Gastrocnemius medialis (tissue), 4 donors: Measurements from ENCODE around the gene PTPRN2. TPM values are rescaled to one million over a fixed set of nuclear protein-coding genes. Genes with fewer than 3 reads are reported as not detected.

Experiments
- ATAC-seq, 2 donors: fragments of 150-250 bp; one replicate each; pipeline ENCODE4 v1.9.1; 2016
- DNase-seq, 2 donors: peaks; one replicate each; pipeline ENCODE4 v3.0.0-alpha.2; 2019
- H3K27ac ChIP-seq, 4 donors: fragments of 200-600 bp; sonication (generic); 1 replicate in 1 of 4; 2 replicates in 3 of 4; pipeline ENCODE4 v1.5.1; 2016 to 2018; ENCODE audit warnings: mild to moderate bottlenecking in 2 of 4, moderate library complexity in 1 of 4
- H3K27me3 ChIP-seq, 3 donors: fragments of 200-600 bp; sonication (generic) in 2 of 3; 1 replicate in 1 of 3; 2 replicates in 2 of 3; pipeline versions ENCODE4 v1.5.1 to v1.6.0; 2016 to 2019; ENCODE audit warnings: mild to moderate bottlenecking in 1 of 3, moderate library complexity in 1 of 3
- H3K36me3 ChIP-seq, 2 donors: fragments of 200-600 bp; sonication (generic) in 1 of 2; one replicate each; pipeline ENCODE4 v1.5.1; 2017 to 2018
- H3K4me1 ChIP-seq, 2 donors: fragments of 200-600 bp; sonication (generic) in 1 of 2; one replicate each; pipeline ENCODE4 v1.5.1; 2016 to 2017; ENCODE audit warnings: mild to moderate bottlenecking in 2 of 2
- H3K4me3 ChIP-seq, 4 donors: fragments of 200-600 bp; sonication (generic) in 3 of 4; 1 replicate in 1 of 4; 2 replicates in 3 of 4; pipeline ENCODE4 v1.5.1; 2016 to 2019; ENCODE audit warnings: mild to moderate bottlenecking in 2 of 4
- H3K9me3 ChIP-seq, 3 donors: fragments of 200-600 bp; sonication (generic) in 2 of 3; 1 replicate in 1 of 3; 2 replicates in 2 of 3; pipeline ENCODE4 v1.5.1; 2016 to 2019
- CTCF ChIP-seq, 5 experiments: fragments of 450-650 bp in 3 of 5; fragments of 200-600 bp in 2 of 5; sonication (generic) in 2 of 5; IDR thresholded peaks in 4 of 5; conservative IDR thresholded peaks in 1 of 5; 1 replicate in 4 of 5; 2 replicates in 1 of 5; pipeline ENCODE4 v1.5.1; 2016 to 2019; ENCODE audit warnings: antibody characterized with exemption in 5 of 5, mild to moderate bottlenecking in 3 of 5, moderate library complexity in 3 of 5
- POLR2A ChIP-seq, 2 donors: fragments of 450-650 bp; IDR thresholded peaks; one replicate each; pipeline ENCODE4 v1.6.1; 2017; ENCODE audit warnings: antibody characterized with exemption in 2 of 2, mild to moderate bottlenecking in 2 of 2, moderate library complexity in 2 of 2
- in situ Hi-C, 4 donors: fragments of 200-750 bp; cut with MboI; loops; one replicate each; pipeline versions ENCODE4 v1.15.0 to v1.8.0; 2017; ENCODE audit warnings: low sequenced_read_pairs in 4 of 4
- intact Hi-C: fragments of 100-400 bp; cut with DNase I; formaldehyde crosslinking; loops from one replicate; pipeline ENCODE4 v1.15.1; 2023; ENCODE audit warnings: low total_unique reads
- total RNA-seq, 4 donors: library from RNA; depleted of rRNA; stranded (reverse); fragments of >200 nt; gene quantifications; one replicate each; pipeline versions ENCODE4 v1.1.0 to v1.2.3, GENCODE V29; 2016

PTPRN2 gene
- total RNA-seq, 4 donors from 2014 or later: 0.66 to 0.85 (median 0.81) TPM

GRCh38 chr7:157532068-157532467, 1055.6 kb downstream of the PTPRN2 start:
- H3K9me3 ChIP-seq: peaks cover 0 to 6% (median 5%) of the 10 kb centered on the region in 3 donors
- intact Hi-C loops: no loop called here
- H3K4me1 ChIP-seq: no peaks in the 10 kb centered on the region
- H3K36me3 ChIP-seq: no peaks in the 10 kb centered on the region
- TF ChIP-seq POLR2A (IDR thresholded peaks at IDR 0.05): no peak
- no peak for TF ChIP-seq CTCF (IDR thresholded peaks at IDR 0.05 in 4 of 5, conservative IDR thresholded peaks at IDR 0.05 in 1 of 5)
- in situ Hi-C loops: no loop called here
- DNase-seq (no peak), ATAC-seq (no peak)
- H3K27ac ChIP-seq: no peak overlapping the region
- no peak overlapping the region for H3K4me3 ChIP-seq
- H3K27me3 ChIP-seq: no peaks in the 10 kb centered on the region

- no peak for ATAC-seq
- TF ChIP-seq POLR2A (IDR thresholded peaks at IDR 0.05) (no peak), CTCF (IDR thresholded peaks at IDR 0.05 in 4 of 5, conservative IDR thresholded peaks at IDR 0.05 in 1 of 5) (no peak)
- DNase-seq: no peak
- no peaks in the 10 kb centered on the region for H3K36me3 ChIP-seq
- H3K4me3 ChIP-seq: no peak overlapping the region
- H3K4me1 ChIP-seq: no peaks in the 10 kb centered on the region
- in situ Hi-C loops (no loop called here), intact Hi-C loops (no loop called here)
- H3K27ac ChIP-seq: no peak overlapping the region
- H3K27me3 ChIP-seq: no peaks in the 10 kb centered on the region
- peaks cover 0 to 6% (median 5%) of the 10 kb centered on the region in 3 donors for H3K9me3 ChIP-seq
These were observed 1057.7 kb downstream of the PTPRN2 start for GRCh38 chr7:157529768-157530560.

DNA sequence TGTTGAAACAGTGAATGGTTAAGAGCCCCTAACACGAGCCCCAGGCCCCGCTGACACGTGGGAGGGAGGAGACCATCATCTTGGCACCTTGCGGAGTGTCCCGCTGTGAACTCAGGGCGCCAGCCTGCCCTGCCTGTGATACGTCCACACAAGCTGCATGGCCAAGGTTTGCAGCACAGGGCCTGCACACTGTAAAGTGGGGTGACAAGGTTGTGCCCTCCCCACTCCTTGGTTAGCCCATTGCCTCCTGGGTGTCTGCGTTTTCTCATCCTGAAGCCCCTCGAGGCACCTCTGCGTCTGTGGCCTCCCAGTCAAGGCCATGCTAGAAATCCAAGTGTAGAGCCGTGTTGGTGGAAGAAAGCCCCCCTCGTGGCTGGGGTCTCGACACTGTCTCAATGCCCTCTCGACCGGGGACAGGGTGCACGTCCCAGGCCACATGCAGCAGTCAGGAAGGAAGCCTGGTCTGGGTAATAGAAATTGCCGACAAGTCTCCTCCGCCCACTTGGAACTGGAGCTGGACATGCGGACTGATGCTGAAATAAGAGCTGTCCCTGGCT, 1058.8 kb downstream of the PTPRN2 start:
- DNase-seq (no peak), ATAC-seq (no peak)
- Histone ChIP-seq H3K4me1 (no peaks in the 10 kb centered on the region), H3K36me3 (no peaks in the 10 kb centered on the region), H3K9me3 (peaks cover 0 to 6% (median 5%) of the 10 kb centered on the region in 3 donors), H3K27ac (no peak overlapping the region), H3K4me3 (no peak overlapping the region), H3K27me3 (peaks cover 0 to 4% (median 0%) of the 10 kb centered on the region in 3 donors)
- TF ChIP-seq POLR2A (IDR thresholded peaks at IDR 0.05): no peak
- TF ChIP-seq CTCF (IDR thresholded peaks at IDR 0.05 in 4 of 5, conservative IDR thresholded peaks at IDR 0.05 in 1 of 5): no peak
- intact Hi-C loops (no loop called here), in situ Hi-C loops (no loop called here)

- ATAC-seq (no peak), DNase-seq (no peak)
- Histone ChIP-seq H3K4me3 (no peak overlapping the region), H3K36me3 (no peaks in the 10 kb centered on the region), H3K4me1 (no peaks in the 10 kb centered on the region), H3K27me3 (peaks cover 0 to 5% (median 0%) of the 10 kb centered on the region in 3 donors), H3K27ac (no peak overlapping the region), H3K9me3 (peaks cover 0 to 5% (median under 1%) of the 10 kb centered on the region in 3 donors)
- TF ChIP-seq CTCF (IDR thresholded peaks at IDR 0.05 in 4 of 5, conservative IDR thresholded peaks at IDR 0.05 in 1 of 5): no peak
- TF ChIP-seq POLR2A (IDR thresholded peaks at IDR 0.05): no peak
- in situ Hi-C loops: no loop called here
- intact Hi-C loops: no loop called here
These were observed 1059.9 kb downstream of the PTPRN2 start for GRCh38 chr7:157527686-157528085.
